Thyroid gland (tissue), 4 donors: Measurements from ENCODE around the gene CLEC20A.

Experiments
- CTCF ChIP-seq, 6 experiments: fragments of 200-600 bp in 3 of 6; fragments of 450-650 bp in 3 of 6; sonication (generic) in 3 of 6; IDR thresholded peaks; one replicate each; pipeline ENCODE4 v1.5.1; 2016 to 2019; ENCODE audit warnings: antibody characterized with exemption in 6 of 6, mild to moderate bottlenecking in 2 of 6, inconsistent platforms in 1 of 6, moderate library complexity in 1 of 6
- POLR2A ChIP-seq, 2 donors: fragments of 450-650 bp; IDR thresholded peaks; one replicate each; pipeline ENCODE4 v1.6.1; 2017; ENCODE audit warnings: antibody characterized with exemption in 2 of 2, mild to moderate bottlenecking in 2 of 2, moderate library complexity in 1 of 2

DNA sequence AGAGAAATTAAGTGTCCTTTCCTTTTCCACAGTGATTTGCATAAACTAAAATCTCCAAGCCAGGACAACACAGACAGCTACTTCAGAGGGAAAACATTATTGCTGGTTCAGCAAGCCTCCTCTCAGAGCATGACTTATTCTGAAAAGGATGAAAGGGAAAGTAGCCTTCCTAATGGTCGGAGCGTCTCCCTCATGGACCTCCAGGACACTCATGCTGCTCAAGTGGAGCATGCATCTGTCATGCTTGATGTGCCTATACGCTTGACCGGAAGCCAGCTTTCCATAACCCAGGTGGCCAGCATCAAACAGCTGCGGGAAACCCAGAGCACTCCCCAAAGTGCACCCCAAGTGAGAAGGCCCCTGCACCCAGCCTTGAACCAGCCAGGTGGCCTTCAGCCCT lies 39.1 kb downstream of the CLEC20A start:
- TF ChIP-seq POLR2A (IDR thresholded peaks at IDR 0.05) (no peak), CTCF (IDR thresholded peaks at IDR 0.05) (no peak)
